RCC 7860 (cell line): ENCODE data around the gene DIO3.

Experiments used
- DNase-seq: peaks from one replicate; pipeline ENCODE4 v3.0.0-alpha.2; 2015; ENCODE audit warnings: low spot score
- FAIRE-seq: peaks from 2 replicates; lab custom pipeline; 2012; peaks lifted over from hg19 to GRCh38; lab: Jason Lieb, UNC

The DIO3 gene

GRCh38 chr14:101578489-101578888, 17.2 kb downstream of the DIO3 start:
- DNase-seq: no peak
- no peak for FAIRE-seq

GRCh38 chr14:101579372-101580080, 18.2 kb downstream of the DIO3 start:
- FAIRE-seq (no peak), DNase-seq (no peak)

GRCh38 chr14:101581806-101582205, 20.5 kb downstream of the DIO3 start:
- FAIRE-seq (no peak), DNase-seq (no peak)

- DNase-seq: no peak
- no peak for FAIRE-seq
Measured at GRCh38 chr14:101582294-101582693, 21.0 kb downstream of the DIO3 start.

GRCh38 chr14:101583006-101583714, 21.9 kb downstream of the DIO3 start:
- FAIRE-seq: no peak

GRCh38 chr14:101583715-101584054, 22.4 kb downstream of the DIO3 start:
- DNase-seq (no peak), FAIRE-seq (no peak)

More at GRCh38 chr14:101583006-101583714, 21.9 kb downstream of the DIO3 start:
- DNase-seq: no peak

- no peak for DNase-seq
Measured at GRCh38 chr14:101584055-101584859, 23.0 kb downstream of the DIO3 start.

GRCh38 chr14:101585211-101585610, 23.9 kb downstream of the DIO3 start:
- no peak for DNase-seq
- FAIRE-seq: no peak

More at GRCh38 chr14:101584055-101584859, 23.0 kb downstream of the DIO3 start:
- no peak for FAIRE-seq

GRCh38 chr14:101586531-101587430, 25.5 kb downstream of the DIO3 start:
- FAIRE-seq (no peak), DNase-seq (no peak)

GRCh38 chr14:101587441-101587911, 26.2 kb downstream of the DIO3 start:
- DNase-seq: no peak
- no peak for FAIRE-seq

- DNase-seq: no peak
- FAIRE-seq: no peak
Measured at GRCh38 chr14:101588286-101588975, 27.1 kb downstream of the DIO3 start.

- DNase-seq (no peak), FAIRE-seq (no peak)
Measured at GRCh38 chr14:101588990-101589389, 27.7 kb downstream of the DIO3 start.

- DNase-seq (no peak), FAIRE-seq (no peak)
Measured at GRCh38 chr14:101589486-101590015, 28.3 kb downstream of the DIO3 start.

GRCh38 chr14:101590062-101590461, 28.8 kb downstream of the DIO3 start:
- FAIRE-seq (no peak), DNase-seq (no peak)

- no peak for DNase-seq
Measured at GRCh38 chr14:101590616-101591015, 29.3 kb downstream of the DIO3 start.

GRCh38 chr14:101591121-101591520, 29.8 kb downstream of the DIO3 start:
- no peak for DNase-seq
- no peak for FAIRE-seq

More at GRCh38 chr14:101590616-101591015, 29.3 kb downstream of the DIO3 start:
- no peak for FAIRE-seq

- FAIRE-seq (no peak), DNase-seq (no peak)
Measured at GRCh38 chr14:101591582-101591981, 30.3 kb downstream of the DIO3 start.

- no peak for DNase-seq
- no peak for FAIRE-seq
Measured at GRCh38 chr14:101593411-101594238, 32.3 kb downstream of the DIO3 start.
